ENCODE measurements around the gene BSG.

BSG gene

GRCh38 chr19:548886-549830 is 23.2 kb upstream of the BSG start:
- no peak for ATAC-seq (replicated peaks)
- DNase-seq, result no peak
- Mint-ChIP-seq H3K27me3 (peaks cover 22 to 24% of the 10 kb centered on the region in 2 donors), H3K9me3 (no peaks in the 10 kb centered on the region), H3K27ac (no peak overlapping the region), H3K4me3 (no peak overlapping the region), H3K36me3 (no peaks in the 10 kb centered on the region), H3K4me1 (peaks cover 0 to under 1% of the 10 kb centered on the region in 2 donors)

- Mint-ChIP-seq H3K4me3 (no peak overlapping the region), H3K27ac (no peak overlapping the region), H3K36me3 (no peaks in the 10 kb centered on the region), H3K27me3 (peaks cover 16 to 26% of the 10 kb centered on the region in 2 donors), H3K9me3 (no peaks in the 10 kb centered on the region), H3K4me1 (peaks cover 0 to 2% of the 10 kb centered on the region in 2 donors)
- DNase-seq (no peak), ATAC-seq (replicated peaks) (no peak)
These were observed 17.6 kb upstream of the BSG start for GRCh38 chr19:554817-555216.

GRCh38 chr19:555474-555808 is 17.0 kb upstream of the BSG start:
- Mint-ChIP-seq H3K9me3 (no peaks in the 10 kb centered on the region), H3K36me3 (no peaks in the 10 kb centered on the region), H3K27ac (no peak overlapping the region), H3K4me1 (peaks cover 0 to 2% of the 10 kb centered on the region in 2 donors), H3K4me3 (no peak overlapping the region), H3K27me3 (peaks cover 16 to 26% of the 10 kb centered on the region in 2 donors)
- DNase-seq, result no peak
- ATAC-seq (replicated peaks), result no peak

GRCh38 chr19:556611-557382 is 15.6 kb upstream of the BSG start:
- Mint-ChIP-seq H3K9me3 (no peaks in the 10 kb centered on the region), H3K36me3 (no peaks in the 10 kb centered on the region), H3K27me3 (peaks cover 8 to 18% of the 10 kb centered on the region in 2 donors), H3K4me1 (peaks cover 0 to 2% of the 10 kb centered on the region in 2 donors), H3K4me3 (no peak overlapping the region), H3K27ac (no peak overlapping the region)
- ATAC-seq (replicated peaks) (no peak), DNase-seq (no peak)

- no peak for ATAC-seq (replicated peaks)
- peaks cover 3 to 11% of the 10 kb centered on the region in 2 donors for H3K27me3 Mint-ChIP-seq
- no peak for DNase-seq
- H3K36me3 Mint-ChIP-seq, result peaks cover 5% of the 10 kb centered on the region in 2 donors
- no peak overlapping the region for H3K4me3 Mint-ChIP-seq
- no peaks in the 10 kb centered on the region for H3K9me3 Mint-ChIP-seq
- no peak overlapping the region for H3K27ac Mint-ChIP-seq
- peaks cover 0 to 2% of the 10 kb centered on the region in 2 donors for H3K4me1 Mint-ChIP-seq
These were observed 13.5 kb upstream of the BSG start for GRCh38 chr19:558770-559439.

- Mint-ChIP-seq H3K27ac (no peak overlapping the region), H3K36me3 (peaks cover 5% of the 10 kb centered on the region in 2 donors), H3K27me3 (peaks cover 3 to 11% of the 10 kb centered on the region in 2 donors), H3K4me3 (no peak overlapping the region), H3K4me1 (peaks cover 0 to 2% of the 10 kb centered on the region in 2 donors), H3K9me3 (no peaks in the 10 kb centered on the region)
- ATAC-seq (replicated peaks) (no peak), DNase-seq (no peak)
These were observed 12.3 kb upstream of the BSG start for GRCh38 chr19:560121-560520.

GRCh38 chr19:566403-566802 is 6.0 kb upstream of the BSG start:
- no peak overlapping the region for H3K4me3 Mint-ChIP-seq
- H3K9me3 Mint-ChIP-seq, result no peaks in the 10 kb centered on the region
- ATAC-seq (replicated peaks) (no peak), DNase-seq (no peak)
- H3K4me1 Mint-ChIP-seq, result peaks cover 7 to 12% of the 10 kb centered on the region in 2 donors
- H3K36me3 Mint-ChIP-seq, result peaks cover 5% of the 10 kb centered on the region in 2 donors
- H3K27me3 Mint-ChIP-seq, result no peaks in the 10 kb centered on the region
- peak overlapping the region; percentile 69 for H3K27ac Mint-ChIP-seq

GRCh38 chr19:566844-567243 is 5.6 kb upstream of the BSG start:
- no peak overlapping the region for H3K4me3 Mint-ChIP-seq
- DNase-seq (no peak), ATAC-seq (replicated peaks) (no peak)
- peaks cover 7 to 14% of the 10 kb centered on the region in 2 donors for H3K4me1 Mint-ChIP-seq
- H3K27ac Mint-ChIP-seq, result peak overlapping the region; percentile 20
- H3K27me3 Mint-ChIP-seq, result no peaks in the 10 kb centered on the region
- no peaks in the 10 kb centered on the region for H3K9me3 Mint-ChIP-seq
- H3K36me3 Mint-ChIP-seq, result peaks cover 5% of the 10 kb centered on the region in 2 donors

GRCh38 chr19:567296-567900 is 5.0 kb upstream of the BSG start:
- H3K4me1 Mint-ChIP-seq, result peaks cover 9 to 18% of the 10 kb centered on the region in 2 donors
- no peaks in the 10 kb centered on the region for H3K9me3 Mint-ChIP-seq
- no peaks in the 10 kb centered on the region for H3K27me3 Mint-ChIP-seq
- no peak overlapping the region for H3K4me3 Mint-ChIP-seq
- no peak for ATAC-seq (replicated peaks)
- no peak for DNase-seq
- H3K36me3 Mint-ChIP-seq, result peaks cover under 1 to 2% of the 10 kb centered on the region in 2 donors
- H3K27ac Mint-ChIP-seq, result peak overlapping the region; percentile 20

GRCh38 chr19:570251-570686 is 2.1 kb upstream of the BSG start:
- Mint-ChIP-seq H3K27me3 (no peaks in the 10 kb centered on the region), H3K4me1 (peaks cover 22 to 39% of the 10 kb centered on the region in 2 donors), H3K9me3 (no peaks in the 10 kb centered on the region), H3K4me3 (peak overlapping the region; percentile 32 to 56), H3K36me3 (peaks cover 9 to 17% of the 10 kb centered on the region in 2 donors), H3K27ac (peak overlapping the region; percentile 65)
- no peak for DNase-seq
- ATAC-seq (replicated peaks), result no peak

GRCh38 chr19:570937-571565 is 1.3 kb upstream of the BSG start:
- H3K4me3 Mint-ChIP-seq, result peak overlapping the region; percentile 86 to 88
- H3K9me3 Mint-ChIP-seq, result no peaks in the 10 kb centered on the region
- H3K4me1 Mint-ChIP-seq, result peaks cover 25 to 47% of the 10 kb centered on the region in 2 donors
- peak; percentile 9 to 11 for ATAC-seq (replicated peaks)
- H3K27ac Mint-ChIP-seq, result peak overlapping the region; percentile 91
- DNase-seq, result no peak
- no peaks in the 10 kb centered on the region for H3K27me3 Mint-ChIP-seq
- peaks cover 9 to 17% of the 10 kb centered on the region in 2 donors for H3K36me3 Mint-ChIP-seq

- Mint-ChIP-seq H3K36me3 (peaks cover 11 to 17% of the 10 kb centered on the region in 2 donors), H3K4me3 (peak overlapping the region; percentile 86 to 88), H3K4me1 (peaks cover 25 to 51% of the 10 kb centered on the region in 2 donors), H3K9me3 (no peaks in the 10 kb centered on the region), H3K27ac (peak overlapping the region; percentile 91), H3K27me3 (no peaks in the 10 kb centered on the region)
- ATAC-seq (replicated peaks) (peak; percentile 3 to 17), DNase-seq (no peak)
These were observed 826 bp upstream of the BSG start for GRCh38 chr19:571566-571974.

- ATAC-seq (replicated peaks) (peak; percentile 15 to 27), DNase-seq (no peak)
- H3K4me1 Mint-ChIP-seq, result peaks cover 28 to 56% of the 10 kb centered on the region in 2 donors
- peak overlapping the region; percentile 86 to 98 for H3K4me3 Mint-ChIP-seq
- no peaks in the 10 kb centered on the region for H3K27me3 Mint-ChIP-seq
- peak overlapping the region; percentile 98 for H3K27ac Mint-ChIP-seq
- no peaks in the 10 kb centered on the region for H3K9me3 Mint-ChIP-seq
- H3K36me3 Mint-ChIP-seq, result peaks cover 12 to 20% of the 10 kb centered on the region in 2 donors
These were observed 535 bp downstream of the BSG start for GRCh38 chr19:572743-573518.

All from stimulated activated naive B cell treated with anti-CD40 and anti-IgM and Interleukin-4, amounts not matched to agents 10 μg/mL and 1 μg/mL and 100 μg/mL, for 72 hours (primary cell).